Omental fat pad (tissue), 4 donors: ENCODE measurements around the gene HDAC7. TPM values are rescaled to one million over a fixed set of nuclear protein-coding genes. Genes with fewer than 3 reads are reported as not detected.
A peak's percentile ranks its signal among the peaks of the same experiment; 100 is the strongest.

Source experiments
- ATAC-seq: fragments of 150-250 bp; one replicate; pipeline ENCODE4 v1.9.1; 2016; ENCODE audit warnings: mild to moderate bottlenecking, moderate library complexity; ENCODE audit not compliant: low FRiP score
- DNase-seq: peaks from one replicate; pipeline ENCODE4 v3.0.0-alpha.2; 2019; ENCODE audit warnings: low spot score
- CTCF ChIP-seq, 3 donors: fragments of 450-650 bp; IDR thresholded peaks; one replicate each; pipeline ENCODE4 v1.5.1; 2016 to 2017; ENCODE audit warnings: antibody characterized with exemption in 3 of 3, mild to moderate bottlenecking in 3 of 3, moderate library complexity in 2 of 3
- total RNA-seq, 4 donors: library from RNA; depleted of rRNA; stranded (reverse); fragments of >200 nt; gene quantifications; one replicate each; pipeline ENCODE4 v1.1.0, GENCODE V29; 2016

Gene HDAC7
- total RNA-seq, 4 donors from 2014 or later, result 40.3 to 102 (median 62.9) TPM

GRCh38 chr12:47740606-47741339 is 78.9 kb downstream of the HDAC7 start:
- DNase-seq, result no peak
- peak; percentile 9 for ATAC-seq
- TF ChIP-seq CTCF (IDR thresholded peaks at IDR 0.05), result no peak

- TF ChIP-seq CTCF (IDR thresholded peaks at IDR 0.05), result no peak
- ATAC-seq (no peak), DNase-seq (no peak)
These were observed 79.7 kb downstream of the HDAC7 start for GRCh38 chr12:47739979-47740378.

GRCh38 chr12:47739297-47739696 is 80.4 kb downstream of the HDAC7 start:
- DNase-seq (no peak), ATAC-seq (no peak)
- no peak for TF ChIP-seq CTCF (IDR thresholded peaks at IDR 0.05)

GRCh38 chr12:47737936-47738594 is 81.6 kb downstream of the HDAC7 start:
- DNase-seq (no peak), ATAC-seq (no peak)
- no peak for TF ChIP-seq CTCF (IDR thresholded peaks at IDR 0.05)

GRCh38 chr12:47736877-47737676 is 82.6 kb downstream of the HDAC7 start:
- no peak for DNase-seq
- no peak for TF ChIP-seq CTCF (IDR thresholded peaks at IDR 0.05)
- peak; percentile 54 for ATAC-seq

- ATAC-seq (no peak), DNase-seq (no peak)
- TF ChIP-seq CTCF (IDR thresholded peaks at IDR 0.05), result no peak
These were observed 83.5 kb downstream of the HDAC7 start for GRCh38 chr12:47736216-47736615.
